Brain microvascular endothelial cell (primary cell): Measurements from ENCODE around the gene ALDH4A1.

Source experiments
- DNase-seq: peaks from one replicate; pipeline ENCODE4 v3.0.0-alpha.2; 2020
- H3K27ac ChIP-seq: fragments of 250-450 bp; sonication (Bioruptor Pico); 2 replicates; pipeline ENCODE4 v1.5.1; 2020; ENCODE audit warnings: mild to moderate bottlenecking, moderate library complexity
- H3K27me3 ChIP-seq: fragments of 250-450 bp; sonication (Bioruptor Pico); replicated peaks from 2 replicates; pipeline ENCODE4 v1.5.1; 2020; ENCODE audit warnings: mild to moderate bottlenecking
- H3K36me3 ChIP-seq: fragments of 250-450 bp; sonication (Bioruptor Pico); replicated peaks from 2 replicates; pipeline ENCODE4 v1.5.1; 2020; ENCODE audit warnings: mild to moderate bottlenecking
- H3K4me3 ChIP-seq: 2 replicates; pipeline ENCODE4 v1.5.1; 2011; ENCODE audit warnings: low read depth, mild to moderate bottlenecking, control low read depth, low read length, moderate library complexity
- CTCF ChIP-seq: IDR thresholded peaks from 2 replicates; pipeline ENCODE4 v1.5.1; 2011; ENCODE audit warnings: low read depth, mild to moderate bottlenecking, moderate library complexity, low read length, control low read depth, inconsistent platforms; ENCODE audit errors: missing control alignments
- in situ Hi-C: cut with HindIII; loops from 2 replicates; pipeline ENCODE4 v1.10.0; 2017; ENCODE audit warnings: low sequenced_read_pairs, low pct_ligation_motif_present

ALDH4A1 gene

GRCh38 chr1:18902523-18903290 is at the start of gene ALDH4A1:
Gene ALDH4A1, minus strand, starts transcription at chr1:18902555. Its CDS starts 32 bp downstream, at chr1:18902523.
- H3K27ac ChIP-seq, result peak within 1 kb of the TSS; percentile 90
- no peaks in the 10 kb centered on the region for H3K27me3 ChIP-seq
- TF ChIP-seq CTCF, result no peak
- H3K4me3 ChIP-seq, result peak within 1 kb of the TSS; percentile 81
- DNase-seq, result peak; percentile 99
- in situ Hi-C loops, result loop anchor here (10.0 kb wide), 1 partner anchor 182 kb away; no protein-coding TSS in a partner anchor
- peaks cover 1% of the 10 kb centered on the region for H3K36me3 ChIP-seq

- in situ Hi-C loops, result no loop called here
- H3K27me3 ChIP-seq, result no peaks in the 10 kb centered on the region
- no peak overlapping the region for H3K4me3 ChIP-seq
- no peaks in the 10 kb centered on the region for H3K36me3 ChIP-seq
- peak overlapping the region; percentile 73 for H3K27ac ChIP-seq
- DNase-seq, result peak; percentile 43
- no peak for TF ChIP-seq CTCF
Observed at GRCh38 chr1:18951818-18952391, 49.5 kb upstream of the ALDH4A1 start.

GRCh38 chr1:18951416-18951815 is 49.1 kb upstream of the ALDH4A1 start:
- Histone ChIP-seq H3K36me3 (no peaks in the 10 kb centered on the region), H3K27ac (peak overlapping the region; percentile 73), H3K4me3 (no peak overlapping the region), H3K27me3 (no peaks in the 10 kb centered on the region)
- no peak for TF ChIP-seq CTCF
- DNase-seq, result no peak
- in situ Hi-C loops, result no loop called here

GRCh38 chr1:18950401-18951026 is 48.2 kb upstream of the ALDH4A1 start:
- no peak for TF ChIP-seq CTCF
- no peak for DNase-seq
- no peak overlapping the region for H3K4me3 ChIP-seq

GRCh38 chr1:18949686-18950400 is 47.5 kb upstream of the ALDH4A1 start:
- peak; percentile 47 for TF ChIP-seq CTCF
- Histone ChIP-seq H3K27ac (peak overlapping the region; percentile 73), H3K36me3 (no peaks in the 10 kb centered on the region), H3K27me3 (no peaks in the 10 kb centered on the region), H3K4me3 (peak overlapping the region; percentile 6)
- DNase-seq, result no peak
- in situ Hi-C loops, result no loop called here

More at GRCh38 chr1:18950401-18951026, 48.2 kb upstream of the ALDH4A1 start:
- H3K36me3 ChIP-seq, result no peaks in the 10 kb centered on the region
- in situ Hi-C loops, result no loop called here
- H3K27ac ChIP-seq, result peak overlapping the region; percentile 73
- no peaks in the 10 kb centered on the region for H3K27me3 ChIP-seq
